Neuronal stem cell (in vitro differentiated cells): ENCODE results near the gene BIN1. TPM values are rescaled to one million over a fixed set of nuclear protein-coding genes. Genes with fewer than 3 reads are reported as not detected.

Experiments
- DNase-seq: peaks from one replicate; pipeline ENCODE4 v3.0.0-alpha.2; 2013; ENCODE audit warnings: low spot score
- H2AFZ ChIP-seq: one replicate; pipeline ENCODE4 v1.6.1; 2013; ENCODE audit warnings: mild to moderate bottlenecking, low read length, inconsistent platforms
- H2AK5ac ChIP-seq: 2 replicates; pipeline ENCODE4 v1.6.1; 2013; ENCODE audit warnings: low read depth, mild to moderate bottlenecking, inconsistent platforms, low read length, moderate library complexity, mixed read lengths
- H2BK120ac ChIP-seq: 2 replicates; pipeline ENCODE4 v1.6.1; 2013; ENCODE audit warnings: low read depth, mild to moderate bottlenecking, inconsistent platforms, low read length, moderate library complexity, mixed read lengths
- H2BK12ac ChIP-seq: one replicate; pipeline ENCODE4 v1.6.1; 2013; ENCODE audit warnings: low read length, inconsistent platforms
- H2BK15ac ChIP-seq: 2 replicates; pipeline ENCODE4 v1.6.1; 2013; ENCODE audit warnings: mild to moderate bottlenecking, low read length, inconsistent platforms, mixed read lengths
- H2BK5ac ChIP-seq: one replicate; pipeline ENCODE4 v1.6.1; 2013; ENCODE audit warnings: inconsistent platforms, mild to moderate bottlenecking, low read length, moderate library complexity
- H3K14ac ChIP-seq: one replicate; pipeline ENCODE4 v1.6.1; 2013; ENCODE audit warnings: low read length, inconsistent platforms
- H3K18ac ChIP-seq: 2 replicates; pipeline ENCODE4 v1.6.1; 2013; ENCODE audit warnings: low read length, inconsistent platforms
- H3K23ac ChIP-seq: 2 replicates; pipeline ENCODE4 v1.6.1; 2013; ENCODE audit warnings: low read depth, mild to moderate bottlenecking, mixed read lengths, low read length, inconsistent platforms; ENCODE audit not compliant: poor library complexity
- H3K27ac ChIP-seq: replicated peaks from 3 replicates; pipeline ENCODE4 v1.5.1; 2013; ENCODE audit warnings: low read length, inconsistent platforms
- H3K27me3 ChIP-seq, 3 experiments: 2 replicates each; pipeline ENCODE4 v1.6.1; 2013; ENCODE audit warnings: low read length in 3 of 3, mild to moderate bottlenecking in 2 of 3, inconsistent platforms in 1 of 3, low read depth in 1 of 3, mixed read lengths in 1 of 3, moderate library complexity in 1 of 3; ENCODE audit not compliant: control insufficient read depth in 3 of 3, insufficient read depth in 3 of 3
- H3K36me3 ChIP-seq, 2 donors: replicated peaks in 1 of 2; 2 replicates each; pipeline ENCODE4 v1.6.1; 2013; ENCODE audit warnings: low read length in 2 of 2; ENCODE audit not compliant: control insufficient read depth in 2 of 2, insufficient read depth in 2 of 2
- H3K4ac ChIP-seq: 2 replicates; pipeline ENCODE4 v1.6.1; 2013; ENCODE audit warnings: inconsistent platforms, mild to moderate bottlenecking, low read length, moderate library complexity
- H3K4me1 ChIP-seq, 2 donors: 1 replicate in 1 of 2; 2 replicates in 1 of 2; pipeline ENCODE4 v1.6.1; 2013; ENCODE audit warnings: low read length in 2 of 2, low read depth in 1 of 2; ENCODE audit not compliant: control insufficient read depth in 2 of 2, insufficient read depth in 1 of 2
- H3K4me2 ChIP-seq: one replicate; pipeline ENCODE4 v1.6.1; 2013; ENCODE audit warnings: mild to moderate bottlenecking, low read length, inconsistent platforms; ENCODE audit not compliant: insufficient read depth, poor library complexity, severe bottlenecking
- H3K4me3 ChIP-seq, 2 donors: 2 replicates each; pipeline ENCODE4 v1.5.1; 2013; ENCODE audit warnings: low read length in 2 of 2, mild to moderate bottlenecking in 2 of 2, inconsistent platforms in 1 of 2, moderate library complexity in 1 of 2
- H3K79me1 ChIP-seq: one replicate; pipeline ENCODE4 v1.6.1; 2013; ENCODE audit warnings: low read depth, mild to moderate bottlenecking, inconsistent platforms, low read length, moderate library complexity
- H3K9ac ChIP-seq: one replicate; pipeline ENCODE4 v1.6.1; 2013; ENCODE audit warnings: mild to moderate bottlenecking, low read depth, low read length, inconsistent platforms; ENCODE audit not compliant: poor library complexity
- H3K9me3 ChIP-seq, 2 donors: replicated peaks in 1 of 2; 2 replicates each; pipeline versions ENCODE3 to v1.6.1; 2013; ENCODE audit warnings: low read length in 2 of 2, mild to moderate bottlenecking in 2 of 2, inconsistent platforms in 1 of 2, low read depth in 1 of 2, mixed read lengths in 1 of 2, moderate library complexity in 1 of 2; ENCODE audit not compliant: control insufficient read depth in 2 of 2, insufficient read depth in 1 of 2
- H4K8ac ChIP-seq: one replicate; pipeline ENCODE4 v1.6.1; 2013; ENCODE audit warnings: low read depth, mild to moderate bottlenecking, inconsistent platforms, low read length, moderate library complexity
- H4K91ac ChIP-seq: one replicate; pipeline ENCODE4 v1.6.1; 2013; ENCODE audit warnings: low read length, low read depth, mild to moderate bottlenecking, inconsistent platforms; ENCODE audit not compliant: poor library complexity
- WGBS, 2 donors: extraction: QIAGEN DNeasy Blood & Tissue Kit; methylation state at CpG; one replicate each; pipeline ENCODE4 v1.1.7; 2013; ENCODE audit warnings: missing lambda C conversion rate in 2 of 2, mixed read lengths in 1 of 2; ENCODE audit not compliant: insufficient read length in 2 of 2, insufficient replicate concordance in 1 of 2; ENCODE audit errors: extremely low coverage in 2 of 2; 5-methylcytosine and 5-hydroxymethylcytosine counted together
- small RNA-seq: library from polyadenylated mRNA; stranded (forward); fragments of <200 nt; extraction: miRNeasy Mini kit (QIAGEN cat#:217004); gene quantifications from one replicate; pipeline ENCODE3, GENCODE V24; 2013; ENCODE audit not compliant: insufficient read depth

The BIN1 gene

DNA sequence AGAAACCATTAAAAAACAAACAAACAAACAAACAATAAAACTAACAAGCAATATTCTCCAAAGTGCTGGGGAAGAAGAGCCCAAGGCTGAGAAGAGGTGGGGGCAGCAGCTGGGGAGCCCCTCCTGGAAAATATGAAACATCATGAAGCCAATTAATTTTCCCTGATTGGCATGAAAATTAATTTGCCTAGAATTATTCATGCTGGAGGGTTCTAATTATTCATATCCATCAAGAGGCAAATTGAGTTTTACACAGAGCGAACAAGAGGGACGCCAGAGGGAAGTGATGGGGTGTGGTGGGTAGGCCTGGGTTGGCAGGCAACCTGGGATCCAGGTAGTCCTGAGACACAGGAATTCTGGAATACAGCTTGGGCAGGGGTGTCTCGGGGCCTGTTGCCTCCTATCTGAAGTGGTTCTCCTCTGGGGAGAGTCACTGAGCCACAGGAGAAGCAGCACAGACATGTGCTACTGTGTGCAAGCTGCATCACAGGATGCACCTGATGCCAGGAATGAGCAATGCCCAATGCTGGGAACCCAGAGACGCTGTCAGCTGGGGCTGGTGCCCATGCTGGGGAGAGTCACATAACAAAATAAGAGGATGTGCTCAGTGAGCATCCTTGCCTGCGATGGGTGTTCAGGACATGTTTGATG is 107.7 kb downstream of the BIN1 start:
- no peak for DNase-seq

DNA sequence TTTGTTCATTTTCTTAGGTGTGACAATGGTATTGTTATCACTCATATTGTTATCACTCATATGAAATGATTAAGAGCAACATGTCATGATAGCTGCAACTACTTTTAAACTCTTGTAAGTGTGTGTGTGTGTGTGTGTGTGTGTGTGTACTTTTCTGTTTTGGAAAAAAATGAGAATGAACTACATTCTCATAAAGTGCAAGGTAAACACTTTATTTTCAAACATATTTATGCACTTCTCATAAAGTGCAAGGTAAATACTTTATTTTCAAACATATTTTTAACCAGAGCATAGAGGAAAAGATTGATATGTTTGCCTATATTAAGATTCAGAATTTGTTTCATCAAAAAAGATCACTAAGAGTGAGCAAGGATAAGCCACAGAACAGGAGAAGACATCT is 108.5 kb downstream of the BIN1 start:
- H3K27ac ChIP-seq = no peak overlapping the region

More for the DNA sequence above, 107.7 kb downstream of the BIN1 start:
- Histone ChIP-seq H2BK120ac (no peak overlapping the region), H3K79me1 (no peaks in the 10 kb centered on the region), H3K14ac (no peak overlapping the region), H3K18ac (no peak overlapping the region), H2BK12ac (no peak overlapping the region), H3K4me1 (no peaks in the 10 kb centered on the region), H3K4me3 (no peak overlapping the region), H3K27me3 (no peaks in the 10 kb centered on the region), H3K27ac (no peak overlapping the region), H3K4me2 (no peak overlapping the region), H3K23ac (no peak overlapping the region), H2AFZ (no peak overlapping the region), H2BK15ac (no peak overlapping the region), H4K8ac (no peak overlapping the region), H2BK5ac (no peak overlapping the region), H3K9me3 (no peaks in the 10 kb centered on the region), H4K91ac (no peak overlapping the region), H2AK5ac (no peak overlapping the region), H3K9ac (no peak overlapping the region), H3K36me3 (no peaks in the 10 kb centered on the region), H3K4ac (no peak overlapping the region)
- no CpG with 5 or more reads among the region's 5 CpGs for WGBS, 2 donors

More for the DNA sequence above, 108.5 kb downstream of the BIN1 start:
- no peak overlapping the region for H3K4me3 ChIP-seq
- H3K9ac ChIP-seq = no peak overlapping the region
- no peak overlapping the region for H2BK120ac ChIP-seq
- no peak overlapping the region for H3K14ac ChIP-seq
- no peaks in the 10 kb centered on the region for H3K9me3 ChIP-seq
- H2BK5ac ChIP-seq = no peak overlapping the region
- no peak overlapping the region for H2BK12ac ChIP-seq
- no peak overlapping the region for H2AK5ac ChIP-seq
- H2BK15ac ChIP-seq = no peak overlapping the region
- H3K23ac ChIP-seq = no peak overlapping the region
- H3K4me2 ChIP-seq = no peak overlapping the region
- no peak overlapping the region for H3K4ac ChIP-seq
- no peak overlapping the region for H3K18ac ChIP-seq
- H3K79me1 ChIP-seq = no peaks in the 10 kb centered on the region
- no peaks in the 10 kb centered on the region for H3K36me3 ChIP-seq
- no peaks in the 10 kb centered on the region for H3K4me1 ChIP-seq
- no peak overlapping the region for H4K8ac ChIP-seq
- no peaks in the 10 kb centered on the region for H3K27me3 ChIP-seq
- DNase-seq = no peak
- H2AFZ ChIP-seq = no peak overlapping the region
- no peak overlapping the region for H4K91ac ChIP-seq

Small RNAs within 50 kb of the gene (small RNA-seq; reads per million reads assigned to genes)
- gene RNU7-182P = not detected
